ENCODE results near the gene ATF7.
"Not testable (repeated sequence)": the region's sequence is repeated elsewhere in the genome, so short reads cannot be mapped to it uniquely, and the experiment has no call there.

Gene ATF7

GRCh38 chr12:53625946-53626701 is at the start of gene ATF7:
Gene ATF7 (minus strand): TSS chr12:53626382. CDS start chr12:53601000, 25,382 bp downstream.
- DNase-seq (ENCODE audit: low read depth, low spot score), result peak; percentile 95

- no peak for DNase-seq (ENCODE audit: low read depth, low spot score)
Measured at GRCh38 chr12:53674977-53675700, 49.0 kb upstream of the ATF7 start.

DNA sequence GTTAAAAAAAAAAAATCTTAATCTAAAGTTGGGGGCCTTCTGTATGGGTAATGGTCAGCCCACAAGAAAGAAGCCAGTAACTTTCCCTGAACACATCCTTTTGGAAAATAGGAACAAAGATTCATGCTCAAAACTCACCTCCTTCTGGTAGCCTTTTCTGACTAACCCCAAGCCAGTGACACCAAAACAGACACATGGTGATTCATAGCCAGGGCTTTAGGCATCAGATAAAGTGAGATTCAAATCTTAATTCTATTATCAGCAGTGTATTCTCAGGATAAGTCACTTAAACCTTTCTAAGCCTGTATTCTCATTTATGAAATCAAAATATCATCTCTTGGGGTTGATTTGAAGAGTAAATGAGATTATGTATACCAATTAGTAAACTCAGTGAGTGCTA is 44.8 kb upstream of the ATF7 start:
- DNase-seq (ENCODE audit: low read depth, low spot score), result no peak

GRCh38 chr12:53670308-53670707 is 44.1 kb upstream of the ATF7 start:
- no peak for DNase-seq (ENCODE audit: low read depth, low spot score)

DNA sequence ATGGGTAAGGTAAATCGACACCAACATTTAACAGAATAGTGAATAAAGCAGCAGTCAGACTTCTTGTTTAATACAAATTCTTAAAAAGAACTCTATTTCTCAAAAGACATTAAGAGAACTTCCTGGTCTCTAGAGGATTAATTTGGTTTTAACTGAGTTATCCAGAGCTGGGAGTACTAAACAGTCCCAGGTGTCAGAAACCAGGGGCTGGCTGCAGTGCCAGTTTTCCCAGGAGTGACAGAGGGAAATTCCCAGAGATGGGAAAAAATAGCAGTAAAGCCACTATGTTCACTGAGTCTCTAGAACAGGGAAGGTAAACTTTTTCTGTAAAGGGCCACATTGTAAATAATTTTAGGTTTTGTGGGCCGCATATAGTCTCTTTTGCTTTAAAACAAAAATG is 40.9 kb upstream of the ATF7 start:
- no peak for DNase-seq (ENCODE audit: low read depth, low spot score)

DNA sequence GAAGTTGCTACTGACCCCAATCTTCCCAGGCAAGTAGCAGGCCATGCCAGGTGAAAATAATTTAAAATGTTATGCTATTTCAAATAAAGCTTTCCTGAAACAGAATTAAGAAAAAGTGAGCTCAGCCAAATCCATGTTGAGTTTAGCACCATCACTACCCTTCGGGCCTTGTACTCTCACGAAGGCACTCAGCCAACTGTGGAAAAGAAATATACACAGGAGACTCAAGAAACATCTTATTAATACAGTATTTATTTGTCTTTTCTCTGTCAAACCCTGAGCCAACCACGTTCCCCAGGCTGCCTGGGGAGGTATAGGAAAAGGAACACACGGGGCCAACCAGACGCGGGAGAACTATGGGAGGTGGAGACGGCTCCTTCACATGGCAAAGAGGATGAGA is 38.8 kb upstream of the ATF7 start:
- DNase-seq (ENCODE audit: low read depth, low spot score), result no peak

- DNase-seq (ENCODE audit: low read depth, low spot score), result no peak
Measured at GRCh38 chr12:53664191-53664590, 38.0 kb upstream of the ATF7 start.

DNA sequence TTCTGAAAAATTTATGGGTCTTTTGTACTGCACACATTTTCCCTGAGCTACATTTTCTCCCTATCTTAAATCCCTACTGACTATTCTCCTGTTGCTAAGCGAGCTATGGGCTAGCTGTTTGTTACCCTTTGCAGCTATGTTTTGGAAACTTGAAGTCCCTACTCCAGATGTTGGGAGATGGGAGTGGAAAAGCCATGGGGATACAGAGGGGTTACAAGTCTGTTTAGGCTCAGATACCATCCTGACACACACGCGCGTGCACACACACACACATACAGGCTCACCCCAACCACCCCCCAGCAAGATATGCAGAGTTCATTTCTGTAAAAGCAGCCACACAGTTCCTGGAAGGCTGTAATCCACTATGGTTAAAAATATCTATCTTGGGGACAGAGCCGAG is 33.9 kb upstream of the ATF7 start:
- DNase-seq (ENCODE audit: low read depth, low spot score), result no peak

- no peak for DNase-seq (ENCODE audit: low read depth, low spot score)
Measured at GRCh38 chr12:53659571-53659981, 33.4 kb upstream of the ATF7 start.

DNA sequence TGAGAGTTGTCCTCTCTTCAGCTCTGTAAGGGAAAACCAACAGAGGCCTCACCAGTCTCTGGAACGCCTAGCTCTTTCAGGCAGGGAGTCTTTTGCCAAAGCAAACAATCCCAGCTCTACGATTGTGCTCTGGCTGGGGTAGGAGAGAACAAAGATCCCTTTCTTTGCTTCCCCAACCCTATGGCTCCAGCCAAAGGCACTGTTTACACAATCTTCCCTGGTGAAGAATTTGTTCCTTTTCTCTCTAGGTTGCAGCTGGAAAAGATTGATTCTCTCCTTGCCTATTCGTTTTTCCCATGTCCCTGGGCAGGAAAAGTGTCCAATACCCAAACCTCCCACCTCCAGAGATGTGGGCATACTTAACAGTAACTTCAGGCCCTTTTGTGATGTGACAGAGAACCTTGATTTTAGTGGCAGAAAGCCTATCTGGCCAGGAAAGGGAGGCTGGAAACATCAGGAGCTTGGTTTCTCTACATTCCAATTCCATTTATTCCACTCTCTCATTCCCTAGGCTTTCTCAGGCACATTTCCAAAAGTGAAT is 32.9 kb upstream of the ATF7 start:
- peak; percentile 65 for DNase-seq (ENCODE audit: low read depth, low spot score)

DNA sequence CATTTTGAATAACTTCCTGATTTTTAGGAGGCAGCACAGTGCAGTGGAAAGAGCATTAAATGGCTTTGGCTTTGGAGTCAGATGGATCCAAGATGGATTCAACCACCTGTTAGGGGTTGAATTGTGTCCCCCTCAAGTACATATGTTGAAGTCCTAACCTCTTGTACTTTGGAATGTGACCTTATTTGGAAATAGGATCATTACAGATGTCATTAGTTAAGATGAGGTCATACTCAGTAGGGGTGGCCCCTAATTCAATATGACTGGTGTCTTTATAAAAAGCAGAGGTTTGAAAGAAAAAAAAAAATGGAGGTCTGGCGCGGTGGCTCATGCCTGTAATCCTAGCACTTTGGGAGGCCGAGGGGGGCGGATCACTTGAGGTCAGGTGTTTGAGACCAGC is 30.9 kb upstream of the ATF7 start:
- DNase-seq (ENCODE audit: low read depth, low spot score), result no peak

GRCh38 chr12:53653595-53653994 is 27.4 kb upstream of the ATF7 start:
- no peak for DNase-seq (ENCODE audit: low read depth, low spot score)

GRCh38 chr12:53652366-53652765 is 26.2 kb upstream of the ATF7 start:
- DNase-seq (ENCODE audit: low read depth, low spot score), result no peak

DNA sequence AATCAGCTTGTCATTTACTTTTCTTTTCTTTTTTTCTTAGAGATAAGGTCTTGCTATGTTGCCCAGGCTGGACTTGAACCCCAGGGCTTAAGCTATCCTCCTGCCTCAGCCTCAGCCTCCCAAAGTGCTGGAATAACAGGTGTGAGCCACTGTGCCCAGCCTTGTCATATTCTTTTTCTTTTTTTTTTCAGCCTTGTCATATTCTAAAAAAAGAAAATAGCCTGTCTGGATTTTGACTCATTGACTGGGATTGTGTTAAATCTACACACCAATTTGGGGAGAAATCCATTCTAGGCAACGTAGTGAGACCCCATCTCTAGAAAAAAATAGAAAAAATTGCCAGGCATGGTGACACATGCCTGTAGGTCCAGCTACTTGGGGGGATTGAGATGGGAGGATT is 25.6 kb upstream of the ATF7 start:
- no peak for DNase-seq (ENCODE audit: low read depth, low spot score)

GRCh38 chr12:53646300-53646699 is 20.1 kb upstream of the ATF7 start:
- not testable (repeated sequence) for DNase-seq (ENCODE audit: low read depth, low spot score)

GRCh38 chr12:53645165-53645564 is 19.0 kb upstream of the ATF7 start:
- DNase-seq (ENCODE audit: low read depth, low spot score), result no peak

GRCh38 chr12:53644133-53644532 is 18.0 kb upstream of the ATF7 start:
- no peak for DNase-seq (ENCODE audit: low read depth, low spot score)

DNA sequence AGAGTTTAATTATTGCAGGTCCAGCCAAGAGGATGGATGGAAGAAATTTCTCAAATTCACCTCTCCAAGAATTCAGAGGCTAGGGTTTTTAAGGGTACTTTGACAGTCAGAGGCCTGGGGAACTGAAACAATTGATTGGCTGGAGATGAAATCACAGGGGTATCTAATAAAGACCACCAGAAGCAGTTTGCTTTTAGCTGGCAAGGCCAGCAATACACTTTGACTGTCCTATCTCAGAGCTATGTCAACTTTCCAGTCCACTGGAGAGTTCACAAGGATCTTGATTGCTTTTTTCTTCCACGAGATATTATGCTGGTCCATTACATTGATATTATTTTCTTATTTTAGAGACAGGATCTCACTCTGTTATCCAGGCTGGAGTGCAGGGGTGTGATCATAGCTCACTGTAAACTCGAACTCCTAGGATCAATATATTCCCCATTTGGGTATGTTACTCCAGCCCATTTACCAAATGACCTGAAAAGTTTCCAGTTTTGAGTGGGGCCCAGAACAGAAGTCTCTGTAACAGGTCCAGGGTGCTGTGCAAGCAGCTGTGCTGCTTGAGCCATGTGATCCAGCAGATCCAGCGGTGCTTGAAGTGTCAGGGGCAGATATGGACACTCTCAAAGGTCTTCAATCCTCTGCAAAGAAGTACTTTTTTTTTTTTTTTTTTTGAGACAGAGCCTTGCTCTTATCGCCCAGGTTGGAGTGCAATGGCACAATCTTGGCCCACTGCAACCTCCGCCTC is 17.2 kb upstream of the ATF7 start:
- no peak for DNase-seq (ENCODE audit: low read depth, low spot score)

GRCh38 chr12:53638057-53638456 is 11.9 kb upstream of the ATF7 start:
- DNase-seq (ENCODE audit: low read depth, low spot score), result no peak

- DNase-seq (ENCODE audit: low read depth, low spot score), result no peak
Measured at GRCh38 chr12:53636641-53637040, 10.5 kb upstream of the ATF7 start.

GRCh38 chr12:53635708-53636107 is 9.5 kb upstream of the ATF7 start:
- DNase-seq (ENCODE audit: low read depth, low spot score), result not testable (repeated sequence)

DNA sequence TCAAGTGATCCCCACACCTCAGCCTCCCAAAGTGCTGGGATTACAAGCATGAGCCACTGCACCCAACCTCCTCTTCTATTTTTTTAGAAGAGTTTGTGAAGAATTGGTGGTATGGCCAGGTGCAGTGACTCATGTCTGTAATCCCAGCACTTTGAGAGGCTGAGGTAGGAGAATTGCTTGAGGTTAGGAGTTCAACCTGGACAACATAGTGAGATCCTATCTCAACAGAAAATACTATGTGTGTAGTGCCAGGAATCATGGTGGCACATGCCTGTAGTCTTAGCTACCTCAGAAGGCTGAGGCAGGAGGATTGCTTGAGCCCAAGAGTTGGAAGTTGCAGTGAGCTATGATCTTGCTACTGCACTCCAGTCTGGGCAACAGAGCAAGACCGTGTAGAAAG is 5.5 kb upstream of the ATF7 start:
- no peak for DNase-seq (ENCODE audit: low read depth, low spot score)

All from smooth muscle cell of the brain vasculature (primary cell).